Measurements from ENCODE around the gene SMIM13.

SMIM13 gene

DNA sequence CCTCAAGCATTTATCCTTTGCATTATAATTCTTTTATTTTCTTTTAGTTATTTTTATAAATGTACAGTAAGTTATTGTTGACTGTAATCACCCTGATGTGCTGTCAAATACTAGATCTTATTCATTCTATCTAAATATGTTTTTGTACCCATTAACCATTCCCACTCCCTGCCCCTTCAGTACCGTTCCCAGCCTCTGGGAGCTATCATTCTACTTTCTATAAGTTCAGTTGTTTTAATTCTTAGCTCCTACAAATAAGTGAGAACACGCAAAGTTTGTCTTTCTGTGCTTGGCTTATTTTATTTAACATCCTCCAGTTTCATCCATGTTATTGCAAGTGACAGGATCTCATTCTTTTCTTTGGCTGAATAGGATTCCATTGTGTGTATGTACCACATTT, 30.3 kb downstream of the SMIM13 start:
- DNase-seq = no peak

- no peak for DNase-seq
Observed at GRCh38 chr6:11126876-11127275, 33.2 kb downstream of the SMIM13 start.

DNA sequence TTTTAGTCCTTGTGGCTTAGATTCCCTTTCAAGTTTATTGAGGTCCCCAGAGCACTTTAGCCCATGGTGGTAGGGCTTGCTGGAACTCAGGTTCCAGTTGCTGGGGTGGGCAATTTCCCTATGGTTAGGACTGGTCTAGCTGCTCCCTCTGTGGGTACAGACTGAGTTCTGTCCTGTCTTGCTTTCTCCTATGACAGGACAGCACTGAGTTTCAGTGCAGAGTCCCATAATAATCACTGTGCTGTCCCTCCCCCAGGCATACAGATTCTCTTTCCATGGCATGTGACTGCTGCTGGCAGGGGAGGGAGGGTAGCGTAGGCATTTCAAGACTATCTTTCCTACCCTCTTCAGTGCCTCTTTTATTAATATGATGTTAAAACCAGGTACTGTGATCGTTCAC, 35.0 kb downstream of the SMIM13 start:
- no peak for DNase-seq

GRCh38 chr6:11129908-11130565, 36.4 kb downstream of the SMIM13 start:
- DNase-seq = no peak

GRCh38 chr6:11130605-11131004, 37.0 kb downstream of the SMIM13 start:
- DNase-seq = no peak

DNA sequence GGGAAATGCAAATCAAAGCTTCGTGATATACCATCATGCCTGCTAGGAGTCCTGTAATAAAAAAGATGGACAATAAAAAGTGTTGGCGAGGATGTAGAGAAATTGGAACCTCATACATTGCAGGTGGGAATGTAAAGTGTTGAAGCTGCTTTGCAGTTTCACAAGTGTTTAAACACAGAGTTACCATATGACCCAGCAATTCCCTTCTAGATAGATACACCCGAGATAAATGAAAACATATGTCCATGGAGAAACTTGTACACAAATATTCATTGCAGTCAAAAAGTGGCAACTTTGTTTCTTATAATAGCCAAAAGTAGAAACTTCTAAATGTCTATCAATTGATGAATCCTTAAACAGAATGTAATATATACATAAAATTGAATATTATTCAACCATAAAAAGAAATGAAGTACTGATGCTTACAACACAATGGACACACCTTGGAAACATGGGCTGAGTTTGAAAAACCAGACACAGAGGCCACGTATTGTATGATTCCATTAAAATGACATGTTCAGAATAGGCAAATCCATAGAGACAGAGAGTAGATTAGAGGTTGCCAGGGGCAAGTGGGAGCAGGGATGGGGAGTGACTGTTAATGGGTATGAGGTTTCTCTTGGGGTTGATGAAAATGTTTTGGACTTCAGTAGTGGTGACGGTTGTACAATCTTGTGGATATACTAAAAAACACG, 38.7 kb downstream of the SMIM13 start:
- DNase-seq = no peak

DNA sequence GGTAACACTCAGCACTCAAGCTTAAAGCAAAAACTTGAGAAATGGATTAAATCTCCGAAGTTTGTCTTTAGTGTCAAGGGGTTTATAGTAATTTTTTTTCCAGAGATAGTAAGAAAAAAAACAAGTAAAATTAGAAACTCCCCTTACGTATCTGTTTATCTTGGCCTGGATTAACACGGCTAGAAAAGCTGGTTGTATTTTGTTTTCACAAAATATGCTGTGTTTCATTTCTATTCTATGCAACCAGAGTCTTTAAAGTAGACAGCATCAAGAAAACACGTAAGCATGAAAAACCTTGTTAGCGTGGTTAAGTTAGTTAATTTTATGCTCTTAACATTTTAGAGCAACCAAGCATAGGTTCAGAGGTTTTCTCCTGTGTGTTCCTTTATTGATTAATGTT, 39.6 kb downstream of the SMIM13 start:
- no peak for DNase-seq

DNA sequence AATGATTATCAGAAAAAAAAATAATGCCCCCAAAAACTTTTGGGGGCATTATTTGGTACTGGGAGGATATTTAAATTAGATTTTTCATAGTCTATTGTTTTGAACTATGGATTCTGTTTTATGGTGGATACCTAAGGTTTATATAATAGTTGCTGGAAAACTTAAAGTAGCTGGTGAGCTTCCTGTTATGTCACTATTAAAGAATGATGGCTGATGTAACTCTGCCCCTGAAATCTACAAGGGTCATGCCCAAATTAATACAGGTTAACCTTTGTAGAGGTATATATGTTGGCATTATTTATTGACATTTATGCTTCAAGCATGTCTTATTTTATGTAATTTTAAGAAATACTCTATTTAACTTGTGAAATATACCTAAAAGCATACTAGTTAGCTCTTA, 43.2 kb downstream of the SMIM13 start:
- no peak for DNase-seq

DNA sequence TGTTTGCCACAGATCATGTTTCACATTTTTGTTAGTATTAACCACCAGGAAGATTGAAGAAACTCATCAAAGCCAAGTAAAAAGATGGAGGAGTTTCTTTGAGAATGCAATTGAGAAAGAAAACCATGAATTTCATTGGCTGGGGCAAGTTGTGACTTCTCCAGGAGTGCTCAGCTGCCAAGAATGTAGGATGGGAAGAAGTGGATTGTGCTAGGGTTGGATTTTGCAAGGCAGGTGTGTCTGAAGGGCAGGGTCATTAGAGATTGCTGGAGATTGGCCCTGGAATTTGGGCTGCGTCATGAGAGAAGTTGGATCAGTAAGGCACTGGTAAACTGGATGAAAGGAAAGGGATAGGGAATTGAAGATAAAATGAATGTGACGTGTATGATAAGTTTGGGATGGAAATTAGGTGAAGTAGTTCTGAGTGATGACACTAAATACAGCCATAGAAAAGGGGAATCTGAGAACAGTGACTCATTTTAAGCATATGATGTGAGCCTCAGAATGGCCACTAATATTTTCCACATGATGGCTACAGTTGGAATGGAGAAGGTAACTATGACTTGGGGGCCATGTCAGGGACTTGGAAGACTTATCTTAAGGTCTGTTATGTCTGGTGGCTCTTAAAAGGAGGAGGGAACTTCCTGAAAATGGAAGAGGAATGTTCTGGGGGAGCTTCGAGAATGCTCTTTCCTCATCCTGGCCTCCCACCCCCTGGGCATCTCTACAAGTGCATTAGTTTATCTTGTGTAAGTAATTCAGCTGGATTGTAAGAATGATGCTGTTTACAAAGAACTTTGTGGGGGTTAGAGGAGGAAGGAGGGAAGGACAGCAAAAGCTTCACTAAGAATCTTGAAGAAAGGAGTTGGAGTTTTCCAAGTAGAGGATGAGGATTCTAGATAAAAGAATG, 45.7 kb downstream of the SMIM13 start:
- DNase-seq = peak; percentile 54

- peak; percentile 68 for DNase-seq
Observed at GRCh38 chr6:11140056-11140455, 46.4 kb downstream of the SMIM13 start.

DNA sequence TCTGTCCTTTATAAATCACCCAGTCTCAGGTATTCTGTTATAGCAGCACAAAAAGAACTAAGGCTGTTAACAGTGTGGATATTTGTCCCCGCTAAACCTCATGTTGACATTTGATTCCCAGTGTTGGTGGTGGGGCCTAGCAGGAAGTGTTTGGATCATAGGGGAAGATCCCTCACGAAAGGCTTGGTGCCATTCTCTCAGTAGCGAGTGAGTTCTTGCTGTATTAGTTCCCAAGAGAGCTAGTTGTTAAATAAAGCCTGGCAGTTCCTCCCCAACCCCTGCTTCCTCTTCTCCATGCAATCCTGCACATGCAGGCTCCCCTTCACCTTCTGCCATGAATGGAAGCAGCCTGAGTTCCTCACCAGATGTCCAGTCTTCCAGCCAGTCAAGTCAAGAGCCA, 47.7 kb downstream of the SMIM13 start:
- DNase-seq = no peak

DNA sequence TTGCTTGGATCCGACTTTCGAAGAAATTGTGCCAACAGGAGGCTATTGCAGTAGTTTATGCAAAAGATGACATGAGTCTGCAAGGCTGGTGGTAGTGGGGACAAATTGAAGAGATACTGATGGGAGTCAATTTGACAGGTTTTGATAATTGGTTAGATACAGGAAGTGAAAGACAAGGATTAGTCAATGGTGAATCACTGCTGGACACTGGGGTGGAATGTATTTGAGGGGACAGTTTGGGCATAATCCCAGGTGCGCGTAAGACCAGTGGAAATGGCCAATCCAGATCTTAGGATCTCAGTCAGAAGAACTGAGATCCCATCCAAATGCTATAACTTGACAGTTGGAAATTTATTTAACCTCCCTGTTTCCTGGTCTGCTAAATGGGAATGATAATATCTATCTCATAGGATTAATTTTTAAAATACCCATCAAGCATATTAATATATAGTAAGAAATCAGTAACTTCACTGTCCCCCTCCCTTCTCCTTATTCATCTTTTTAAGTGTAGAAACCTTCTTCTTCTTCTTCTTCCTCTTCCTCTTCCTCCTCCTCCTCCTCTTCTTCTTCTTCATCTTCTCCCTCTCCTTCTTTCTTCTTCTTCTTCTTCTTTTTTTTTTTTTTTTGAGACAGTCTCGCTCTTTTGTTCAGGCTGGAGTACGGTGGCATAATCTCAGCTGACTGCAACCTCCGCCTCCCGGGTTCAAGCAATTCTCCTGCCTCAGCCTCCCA, 48.8 kb downstream of the SMIM13 start:
- no peak for DNase-seq

DNA sequence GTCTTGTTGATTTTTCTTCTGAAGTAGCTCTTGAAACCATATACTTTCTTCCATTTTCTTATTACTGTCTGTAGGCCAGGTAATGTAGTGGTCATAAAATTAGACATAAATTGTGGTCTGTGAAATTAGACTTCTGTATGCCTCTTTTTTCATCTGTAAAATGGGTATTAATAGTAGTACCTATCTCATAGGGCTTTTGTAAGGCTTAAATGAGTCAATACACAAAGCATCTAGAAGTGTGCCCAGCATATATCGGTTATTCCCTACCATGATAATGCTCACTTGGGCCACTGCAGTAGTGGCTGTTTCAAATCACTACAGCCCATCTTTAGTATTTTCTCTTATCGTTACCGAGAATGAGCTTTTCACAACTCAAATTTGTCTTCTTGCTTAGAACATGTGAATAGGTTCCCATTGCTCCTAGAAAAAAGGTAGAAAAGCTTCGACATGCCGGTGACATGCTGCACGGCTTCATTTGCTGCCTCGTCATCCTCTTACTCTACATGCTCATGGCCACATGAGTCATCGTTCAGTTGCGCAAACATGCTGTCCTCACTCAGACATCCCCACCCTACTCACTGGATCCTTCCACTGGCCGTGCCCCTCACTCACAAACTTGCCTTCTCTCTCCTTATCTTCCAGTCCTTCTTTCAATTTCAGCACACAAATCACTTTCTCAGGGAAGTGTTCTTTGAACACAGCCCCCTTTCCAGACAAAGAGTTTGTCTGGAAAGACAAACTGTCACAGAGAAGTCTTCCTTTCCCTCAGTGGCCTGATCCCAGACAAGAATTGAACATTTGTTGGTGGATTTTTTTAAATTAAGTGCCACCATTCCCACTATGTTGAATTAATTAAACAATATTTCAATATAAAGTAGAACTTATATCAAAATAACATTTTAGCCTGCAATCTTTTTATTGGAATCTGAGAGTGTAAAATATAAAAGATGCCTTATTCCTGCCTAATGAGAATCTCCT, 50.0 kb downstream of the SMIM13 start:
- DNase-seq = peak; percentile 77

- peak; percentile 72 for DNase-seq
Observed at GRCh38 chr6:11144393-11144851, 50.8 kb downstream of the SMIM13 start.

- DNase-seq = no peak
Observed at GRCh38 chr6:11146117-11146826, 52.6 kb downstream of the SMIM13 start.

DNA sequence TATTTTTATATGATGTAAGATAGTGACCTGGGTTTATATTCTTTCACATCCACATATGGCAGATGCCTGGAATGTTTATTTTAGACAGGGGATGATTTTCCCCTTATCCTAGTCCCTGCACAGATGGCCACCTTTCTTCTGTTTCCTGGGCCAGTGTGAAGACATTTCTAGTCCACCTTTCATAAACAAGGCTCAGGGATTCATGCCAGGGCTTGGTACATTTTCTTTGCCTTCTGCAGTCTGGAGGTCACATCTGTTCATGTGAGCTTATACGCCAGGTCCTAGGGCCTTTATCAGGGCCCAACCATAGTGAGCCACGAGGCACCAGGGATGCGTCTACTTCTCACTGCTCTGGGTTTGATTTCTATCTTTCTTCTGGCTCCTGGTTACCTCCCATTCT, 55.9 kb downstream of the SMIM13 start:
- no peak for DNase-seq

DNA sequence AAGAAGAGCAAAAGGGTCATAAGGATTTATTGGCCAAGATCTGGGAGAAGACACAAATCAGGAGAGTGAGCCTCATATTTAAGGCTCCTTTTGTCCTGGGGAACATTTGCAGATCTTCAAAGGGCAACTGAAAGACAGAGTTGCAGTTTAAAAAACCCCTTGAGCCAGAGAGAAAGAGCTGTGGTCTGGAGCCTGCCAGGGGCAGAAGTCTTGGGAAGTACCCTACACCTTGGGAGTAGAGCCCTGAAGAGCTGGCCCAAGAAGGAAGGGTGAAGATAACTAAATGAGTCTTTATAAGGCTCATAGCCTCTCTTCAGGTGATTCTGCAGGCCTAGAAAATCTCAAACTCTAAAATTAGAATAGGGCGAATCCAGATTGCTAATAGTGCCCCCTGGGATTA, 57.9 kb downstream of the SMIM13 start:
- no peak for DNase-seq

GRCh38 chr6:11152581-11152980, 58.9 kb downstream of the SMIM13 start:
- no peak for DNase-seq

DNA sequence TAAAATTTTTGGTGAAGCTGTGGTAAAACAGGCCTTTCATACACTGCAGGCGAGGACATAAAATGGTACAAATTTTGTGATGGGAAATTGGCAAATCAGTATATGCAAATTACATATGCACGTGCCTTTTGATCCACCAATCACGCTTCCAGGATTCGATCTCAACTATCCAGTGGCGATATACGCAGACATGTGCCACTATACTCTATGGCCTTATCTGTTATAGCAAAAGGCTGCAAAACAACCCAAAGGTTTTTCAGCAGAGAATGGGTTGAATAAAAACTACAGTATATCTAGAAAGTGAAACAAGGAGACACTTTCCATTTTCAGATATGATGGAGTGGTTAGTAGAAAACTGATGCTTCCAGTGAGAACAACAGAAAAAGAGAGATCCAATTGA, 59.8 kb downstream of the SMIM13 start:
- DNase-seq = no peak

GRCh38 chr6:11155589-11155988, 62.0 kb downstream of the SMIM13 start:
- no peak for DNase-seq

GRCh38 chr6:11160199-11160598, 66.6 kb downstream of the SMIM13 start:
- DNase-seq = peak; percentile 25
